Measurements from ENCODE around the gene GBF1.

Gene GBF1

DNA sequence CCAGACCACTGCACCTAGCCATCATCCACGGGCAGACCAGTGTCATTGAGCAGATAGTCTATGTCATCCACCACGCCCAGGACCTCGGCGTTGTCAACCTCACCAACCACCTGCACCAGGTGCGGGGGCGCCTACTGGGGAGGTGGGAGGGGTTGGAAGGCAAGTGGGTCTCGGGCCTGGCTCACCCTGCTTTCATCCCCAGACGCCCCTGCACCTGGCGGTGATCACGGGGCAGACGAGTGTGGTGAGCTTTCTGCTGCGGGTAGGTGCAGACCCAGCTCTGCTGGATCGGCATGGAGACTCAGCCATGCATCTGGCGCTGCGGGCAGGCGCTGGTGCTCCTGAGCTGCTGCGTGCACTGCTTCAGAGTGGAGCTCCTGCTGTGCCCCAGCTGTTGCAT lies 154.7 kb downstream of the GBF1 start:
- TF ChIP-seq CTCF (IDR thresholded peaks at IDR 0.05): no peak

- TF ChIP-seq CTCF (IDR thresholded peaks at IDR 0.05): no peak
Measured at GRCh38 chr10:102400598-102401341, 155.4 kb downstream of the GBF1 start.

GRCh38 chr10:102401342-102401654 lies 156.0 kb downstream of the GBF1 start:
- TF ChIP-seq CTCF (IDR thresholded peaks at IDR 0.05): no peak

GRCh38 chr10:102401735-102402511 lies 156.6 kb downstream of the GBF1 start:
- no peak for TF ChIP-seq CTCF (IDR thresholded peaks at IDR 0.05)

DNA sequence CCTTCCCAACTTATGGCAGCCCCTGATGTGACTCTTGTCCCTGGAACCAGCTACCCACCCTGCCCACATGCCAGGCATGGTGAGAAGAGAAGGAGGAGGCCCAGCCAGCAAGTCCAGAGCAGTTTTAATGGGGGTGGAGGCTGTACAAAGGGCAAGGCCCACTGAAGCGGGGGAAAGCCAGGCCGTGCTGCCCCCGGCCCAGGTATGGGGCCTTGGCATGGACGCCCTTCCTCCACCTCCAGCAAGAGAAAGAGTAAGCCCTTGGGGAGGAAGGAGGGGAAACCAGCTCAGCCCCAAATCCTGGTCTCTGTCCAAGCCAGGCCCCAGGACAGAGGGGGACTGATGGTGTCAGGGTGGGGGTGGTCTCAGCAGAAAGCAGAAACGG lies 157.2 kb downstream of the GBF1 start:
- no peak for TF ChIP-seq CTCF (IDR thresholded peaks at IDR 0.05)

- no peak for TF ChIP-seq CTCF (IDR thresholded peaks at IDR 0.05)
Measured at GRCh38 chr10:102403115-102403514, 157.8 kb downstream of the GBF1 start.

GRCh38 chr10:102404361-102405107 lies 159.2 kb downstream of the GBF1 start:
- no peak for TF ChIP-seq CTCF (IDR thresholded peaks at IDR 0.05)
